PFSK-1 (cell line): ENCODE data around the gene PPP1R13L.

Source experiments
- FOXP2 ChIP-seq: optimal IDR thresholded peaks from 2 replicates; pipeline ENCODE3; 2011; ENCODE audit warnings: borderline replicate concordance, control low read depth, inconsistent platforms; ENCODE audit not compliant: insufficient read depth; ENCODE audit errors: extremely low read length, extremely low read depth
- POLR2AphosphoS5 ChIP-seq: IDR thresholded peaks from 2 replicates; pipeline ENCODE4 v1.6.1; 2012; ENCODE audit warnings: low read depth, mild to moderate bottlenecking, control low read depth, low read length, moderate library complexity
- SIN3A ChIP-seq: IDR thresholded peaks from 2 replicates; pipeline ENCODE4 v1.6.1; 2012; ENCODE audit warnings: mild to moderate bottlenecking, low read length, moderate library complexity, borderline replicate concordance; ENCODE audit not compliant: insufficient read depth
- TAF1 ChIP-seq: IDR thresholded peaks from 2 replicates; pipeline ENCODE4 v1.6.1; 2012; ENCODE audit warnings: low read length, control low read depth, borderline replicate concordance; ENCODE audit not compliant: insufficient read depth
- TF ChIP-seq, protein P1 (sequence below), 2 experiments: IDR thresholded peaks; 2 replicates each; pipeline versions ENCODE4 v1.6.1 to v1.8.0; 2011 to 2012; ENCODE audit warnings: low read depth in 2 of 2, low read length in 2 of 2, control low read depth in 1 of 2, inconsistent platforms in 1 of 2, mild to moderate bottlenecking in 1 of 2, moderate library complexity in 1 of 2; ENCODE audit not compliant: insufficient read depth in 1 of 2

PPP1R13L gene

DNA sequence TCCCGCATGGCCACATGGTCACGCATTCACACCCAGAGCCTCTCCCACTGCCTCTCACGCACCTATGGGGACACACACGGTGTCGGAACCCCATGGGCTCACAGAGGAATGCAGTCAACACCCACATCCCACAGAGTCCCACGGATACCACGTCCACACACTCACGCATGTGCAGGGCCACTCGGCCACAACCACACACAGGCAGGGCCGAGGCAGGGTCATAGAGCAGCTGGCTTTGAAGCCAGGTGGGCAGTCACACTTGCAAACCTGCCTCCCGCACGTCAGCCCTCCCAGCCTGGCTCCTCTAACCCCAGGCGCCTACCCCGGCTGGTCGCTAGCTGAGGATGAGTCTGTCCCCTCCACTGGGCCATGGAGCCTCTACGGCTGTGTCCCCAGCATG lies 42.6 kb downstream of the PPP1R13L start:
- no peak for TF ChIP-seq SIN3A
- no peak for TF ChIP-seq POLR2AphosphoS5
- TF ChIP-seq FOXP2: no peak

DNA sequence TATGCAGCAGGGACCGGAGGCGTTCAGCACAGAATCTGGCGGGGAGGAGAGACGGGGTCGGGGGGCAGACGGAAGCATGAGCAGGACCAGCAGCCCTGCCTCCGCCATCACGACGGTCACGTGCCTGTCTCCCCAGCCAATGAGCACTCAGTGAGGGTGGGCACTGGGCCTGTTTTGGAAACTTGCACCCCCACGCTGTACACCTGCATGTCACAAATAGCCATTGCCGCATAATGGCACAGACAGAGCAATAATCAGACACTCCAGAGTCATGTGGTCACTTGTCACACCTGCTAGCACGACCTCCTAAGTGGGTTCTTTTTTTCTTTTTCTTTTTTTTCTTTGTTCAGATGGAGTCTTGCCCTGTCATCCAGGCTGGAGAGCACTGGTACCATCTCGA lies 43.3 kb downstream of the PPP1R13L start:
- TF ChIP-seq SIN3A (no peak), TAF1 (no peak), FOXP2 (no peak), POLR2AphosphoS5 (no peak)
- TF ChIP-seq, protein P1, sequence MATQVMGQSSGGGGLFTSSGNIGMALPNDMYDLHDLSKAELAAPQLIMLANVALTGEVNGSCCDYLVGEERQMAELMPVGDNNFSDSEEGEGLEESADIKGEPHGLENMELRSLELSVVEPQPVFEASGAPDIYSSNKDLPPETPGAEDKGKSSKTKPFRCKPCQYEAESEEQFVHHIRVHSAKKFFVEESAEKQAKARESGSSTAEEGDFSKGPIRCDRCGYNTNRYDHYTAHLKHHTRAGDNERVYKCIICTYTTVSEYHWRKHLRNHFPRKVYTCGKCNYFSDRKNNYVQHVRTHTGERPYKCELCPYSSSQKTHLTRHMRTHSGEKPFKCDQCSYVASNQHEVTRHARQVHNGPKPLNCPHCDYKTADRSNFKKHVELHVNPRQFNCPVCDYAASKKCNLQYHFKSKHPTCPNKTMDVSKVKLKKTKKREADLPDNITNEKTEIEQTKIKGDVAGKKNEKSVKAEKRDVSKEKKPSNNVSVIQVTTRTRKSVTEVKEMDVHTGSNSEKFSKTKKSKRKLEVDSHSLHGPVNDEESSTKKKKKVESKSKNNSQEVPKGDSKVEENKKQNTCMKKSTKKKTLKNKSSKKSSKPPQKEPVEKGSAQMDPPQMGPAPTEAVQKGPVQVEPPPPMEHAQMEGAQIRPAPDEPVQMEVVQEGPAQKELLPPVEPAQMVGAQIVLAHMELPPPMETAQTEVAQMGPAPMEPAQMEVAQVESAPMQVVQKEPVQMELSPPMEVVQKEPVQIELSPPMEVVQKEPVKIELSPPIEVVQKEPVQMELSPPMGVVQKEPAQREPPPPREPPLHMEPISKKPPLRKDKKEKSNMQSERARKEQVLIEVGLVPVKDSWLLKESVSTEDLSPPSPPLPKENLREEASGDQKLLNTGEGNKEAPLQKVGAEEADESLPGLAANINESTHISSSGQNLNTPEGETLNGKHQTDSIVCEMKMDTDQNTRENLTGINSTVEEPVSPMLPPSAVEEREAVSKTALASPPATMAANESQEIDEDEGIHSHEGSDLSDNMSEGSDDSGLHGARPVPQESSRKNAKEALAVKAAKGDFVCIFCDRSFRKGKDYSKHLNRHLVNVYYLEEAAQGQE (IDR thresholded peaks at IDR 0.05; ENCODE audit: insufficient read depth in 1 of 2, low read depth in 2 of 2, low read length in 2 of 2): no peak

DNA sequence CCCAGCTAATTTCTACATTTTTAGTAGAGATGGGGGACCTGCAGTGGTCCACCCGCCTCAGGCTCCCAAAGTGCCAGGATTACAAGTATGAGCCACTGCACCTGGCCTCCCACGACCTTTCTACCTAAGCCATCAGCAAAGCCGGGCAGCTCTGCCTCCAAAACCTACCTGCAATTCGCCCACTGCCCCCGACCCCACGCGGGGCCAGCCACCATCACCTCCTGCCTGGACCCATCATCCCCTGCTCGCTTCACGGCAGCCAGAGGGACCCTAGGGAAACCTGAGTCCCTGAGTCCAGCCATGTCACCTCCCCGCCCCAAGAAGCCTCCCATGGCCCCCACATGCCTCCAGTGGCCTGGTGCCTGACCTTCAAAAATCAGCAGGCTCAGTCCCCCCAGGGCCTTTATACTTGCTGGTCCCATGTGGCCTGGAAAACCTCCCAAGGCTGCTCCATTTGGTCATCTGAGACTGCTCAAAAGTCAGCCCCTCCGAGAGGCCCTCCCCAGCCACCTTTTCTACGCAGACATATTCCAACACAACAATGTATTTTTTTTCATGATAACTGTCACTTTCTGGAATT lies 46.6 kb downstream of the PPP1R13L start:
- no peak for TF ChIP-seq SIN3A
- TF ChIP-seq, protein P1 (IDR thresholded peaks at IDR 0.05; ENCODE audit: insufficient read depth in 1 of 2, low read depth in 2 of 2, low read length in 2 of 2): no peak
- TF ChIP-seq POLR2AphosphoS5: no peak
- no peak for TF ChIP-seq FOXP2
- TF ChIP-seq TAF1: no peak

DNA sequence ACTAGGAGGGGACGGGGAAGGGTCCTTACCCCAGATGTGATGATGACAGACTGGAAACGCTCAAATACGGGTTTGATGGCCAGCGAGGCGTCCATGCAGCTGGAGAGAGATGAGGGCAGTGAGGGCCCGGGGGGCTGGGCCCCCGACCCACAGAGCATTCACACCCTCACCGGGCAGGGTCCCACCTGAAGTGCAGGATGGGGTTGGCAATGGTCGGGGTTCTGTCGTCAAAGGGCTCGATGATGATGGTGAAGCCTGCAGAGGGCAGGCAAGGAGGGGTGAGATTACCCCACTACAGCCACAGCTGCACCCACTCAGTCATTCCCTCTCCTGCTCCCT lies 47.5 kb downstream of the PPP1R13L start:
- TF ChIP-seq POLR2AphosphoS5 (no peak), TAF1 (no peak), SIN3A (no peak), FOXP2 (no peak)
- TF ChIP-seq, protein P1 (IDR thresholded peaks at IDR 0.05; ENCODE audit: insufficient read depth in 1 of 2, low read depth in 2 of 2, low read length in 2 of 2): no peak

DNA sequence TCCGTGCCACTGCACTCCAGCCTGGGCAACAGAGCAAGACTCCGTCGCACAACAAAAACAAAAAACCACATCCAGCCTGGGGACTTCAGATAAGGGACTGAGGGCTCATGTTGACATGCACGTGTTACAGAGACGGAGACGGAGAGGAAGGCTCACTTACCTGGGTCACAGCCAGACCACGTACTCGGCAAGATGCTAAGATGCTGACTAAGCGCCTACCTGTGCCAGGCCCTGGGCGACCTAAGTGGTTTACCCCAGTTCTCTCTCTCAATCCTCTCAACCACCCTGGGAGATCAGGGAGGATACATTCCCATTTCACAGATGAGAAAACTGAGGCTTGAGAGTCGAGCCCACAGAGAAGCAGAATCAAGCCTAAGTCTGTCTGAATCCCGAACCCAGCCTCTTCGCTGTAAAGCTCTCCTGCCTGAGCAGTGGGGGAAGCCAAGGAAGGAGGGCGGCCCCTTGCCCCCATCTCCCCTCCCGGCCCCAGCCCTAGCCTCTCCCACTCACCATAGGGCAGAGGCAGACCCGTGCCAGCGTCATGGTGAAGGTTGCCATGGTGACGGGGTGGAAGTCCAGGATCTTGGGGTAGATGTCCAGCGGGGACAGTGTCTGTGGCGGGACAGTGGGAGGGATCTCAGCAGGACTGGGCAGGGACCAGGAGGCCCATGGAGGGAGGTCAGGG lies 48.0 kb downstream of the PPP1R13L start:
- TF ChIP-seq FOXP2: no peak
- TF ChIP-seq, protein P1 (IDR thresholded peaks at IDR 0.05; ENCODE audit: insufficient read depth in 1 of 2, low read depth in 2 of 2, low read length in 2 of 2): no peak
- no peak for TF ChIP-seq SIN3A
